WTC11 (cell line): ENCODE data around the gene TBC1D22A. TPM values are rescaled to one million over a fixed set of nuclear protein-coding genes. Genes with fewer than 3 reads are reported as not detected.

Experiments
- ATAC-seq: fragments of 200-7000 bp; cut with Tn5 transposase; 2 replicates; pipeline ENCODE4 v1.10.0; 2021; ENCODE audit warnings: mild to moderate bottlenecking, moderate library complexity
- CTCF ChIA-PET: fragments of 300-600 bp; sonication (Branson Sonifier 250); formaldehyde crosslinking; loops from one replicate; lab custom pipeline; 2021; ENCODE audit warnings: antibody characterized with exemption; lab: Charles Lee
- POLR2A ChIA-PET: fragments of 350-600 bp; sonication (Branson Sonifier 250); formaldehyde crosslinking; loops from one replicate; lab custom pipeline; 2021; ENCODE audit warnings: antibody characterized with exemption; lab: Charles Lee
- DNase-seq: peaks from one replicate; pipeline ENCODE4 v3.0.0; 2021; ENCODE audit warnings: low spot score
- H3K27ac Mint-ChIP-seq: 2 replicates; pipeline ENCODE4 v1.8.0; 2021; ENCODE audit warnings: mixed read lengths
- H3K27me3 Mint-ChIP-seq: 2 replicates; pipeline ENCODE4 v1.8.0; 2021; ENCODE audit warnings: low read depth, mild to moderate bottlenecking, moderate library complexity, mixed read lengths
- H3K36me3 Mint-ChIP-seq: 2 replicates; pipeline ENCODE4 v1.8.0; 2021; ENCODE audit warnings: mixed read lengths
- H3K4me1 Mint-ChIP-seq: 2 replicates; pipeline ENCODE4 v1.8.0; 2022; ENCODE audit warnings: mixed read lengths
- H3K4me3 Mint-ChIP-seq: 2 replicates; pipeline ENCODE4 v1.8.0; 2021; ENCODE audit warnings: mild to moderate bottlenecking, moderate library complexity, mixed read lengths
- H3K9me3 Mint-ChIP-seq: 2 replicates; pipeline ENCODE4 v1.8.0; 2021; ENCODE audit warnings: mixed read lengths
- AR ChIP-seq: fragments of 250-450 bp; sonication (Bioruptor Pico); IDR thresholded peaks from 2 replicates; pipeline ENCODE4 v1.9.0; 2021; ENCODE audit warnings: mild to moderate bottlenecking
- CREB1 ChIP-seq: sonication (generic); formaldehyde crosslinking; IDR thresholded peaks from 2 replicates; pipeline ENCODE4 v1.8.0; 2023; ENCODE audit warnings: mild to moderate bottlenecking, missing genetic modification reagents
- CREM ChIP-seq: sonication (generic); formaldehyde crosslinking; IDR thresholded peaks from 2 replicates; pipeline ENCODE4 v1.8.1; 2022; ENCODE audit warnings: mild to moderate bottlenecking, missing genetic modification reagents, moderate library complexity
- ESRRA ChIP-seq: sonication (generic); formaldehyde crosslinking; IDR thresholded peaks from 2 replicates; pipeline ENCODE4 v1.8.1; 2022; ENCODE audit warnings: mild to moderate bottlenecking, missing genetic modification reagents, borderline replicate concordance
- HMGA2 ChIP-seq: fragments of 250-450 bp; sonication (Bioruptor Pico); IDR thresholded peaks from 2 replicates; pipeline ENCODE4 v1.4.0; 2021; ENCODE audit warnings: mild to moderate bottlenecking, moderate library complexity
- KAT7 ChIP-seq: sonication (generic); formaldehyde crosslinking; IDR thresholded peaks from 2 replicates; pipeline ENCODE4 v1.8.1; 2023; ENCODE audit warnings: missing genetic modification reagents, mild to moderate bottlenecking, borderline replicate concordance
- NFATC4 ChIP-seq: fragments of 250-450 bp; sonication (Bioruptor Pico); IDR thresholded peaks from 2 replicates; pipeline ENCODE4 v1.9.0; 2021; ENCODE audit warnings: mild to moderate bottlenecking
- NR2C2 ChIP-seq: sonication (generic); formaldehyde crosslinking; IDR thresholded peaks from 2 replicates; pipeline ENCODE4 v1.8.0; 2022; ENCODE audit warnings: mild to moderate bottlenecking, missing genetic modification reagents
- OVOL2 ChIP-seq: fragments of 250-450 bp; sonication (Bioruptor Pico); IDR thresholded peaks from 2 replicates; pipeline ENCODE4 v1.9.0; 2021; ENCODE audit warnings: mild to moderate bottlenecking, borderline replicate concordance
- PRRX2 ChIP-seq: fragments of 250-450 bp; sonication (Bioruptor Pico); IDR thresholded peaks from 2 replicates; pipeline ENCODE4 v1.8.0; 2021; ENCODE audit warnings: mild to moderate bottlenecking
- RELA ChIP-seq: sonication (generic); formaldehyde crosslinking; IDR thresholded peaks from 2 replicates; pipeline ENCODE4 v1.8.1; 2022; ENCODE audit warnings: missing genetic modification reagents, mild to moderate bottlenecking, borderline replicate concordance
- SMAD4 ChIP-seq: sonication (generic); formaldehyde crosslinking; IDR thresholded peaks from 2 replicates; pipeline ENCODE4 v1.8.0; 2022; ENCODE audit warnings: mild to moderate bottlenecking, missing genetic modification reagents
- TCF7 ChIP-seq: sonication (generic); formaldehyde crosslinking; IDR thresholded peaks from 2 replicates; pipeline ENCODE4 v1.8.0; 2022; ENCODE audit warnings: mild to moderate bottlenecking, low read depth, missing genetic modification reagents, moderate library complexity
- ZNF121 ChIP-seq: sonication (generic); formaldehyde crosslinking; IDR thresholded peaks from 2 replicates; pipeline ENCODE4 v1.8.0; 2023; ENCODE audit warnings: missing genetic modification reagents
- ZNF138 ChIP-seq: sonication (generic); formaldehyde crosslinking; conservative IDR thresholded peaks from 2 replicates; pipeline ENCODE4 v1.8.1; 2022; ENCODE audit warnings: mild to moderate bottlenecking, moderate library complexity, missing genetic modification reagents
- ZNF396 ChIP-seq: fragments of 250-450 bp; sonication (Bioruptor Pico); IDR thresholded peaks from 2 replicates; pipeline ENCODE4 v1.8.0; 2021; ENCODE audit warnings: mild to moderate bottlenecking, moderate library complexity, borderline replicate concordance
- ZNF423 ChIP-seq: fragments of 250-450 bp; sonication (Bioruptor Pico); IDR thresholded peaks from 2 replicates; pipeline ENCODE4 v2.1.2; 2022; ENCODE audit warnings: mild to moderate bottlenecking, moderate library complexity
- ZNF532 ChIP-seq: fragments of 250-450 bp; sonication (Bioruptor Pico); IDR thresholded peaks from 2 replicates; pipeline ENCODE4 v1.9.0; 2021; ENCODE audit warnings: mild to moderate bottlenecking, borderline replicate concordance
- total RNA-seq: library from RNA; stranded (reverse); gene quantifications from 3 replicates; pipeline ENCODE4 v1.2.3, GENCODE V29; 2021
- TF ChIP-seq, protein P1 (sequence below): sonication (generic); formaldehyde crosslinking; IDR thresholded peaks from 2 replicates; pipeline ENCODE4 v1.8.1; 2023; ENCODE audit warnings: mild to moderate bottlenecking, missing genetic modification reagents
- TF ChIP-seq, protein P2 (sequence below): sonication (generic); formaldehyde crosslinking; IDR thresholded peaks from 2 replicates; pipeline ENCODE4 v1.8.1; 2023; ENCODE audit warnings: mild to moderate bottlenecking, missing genetic modification reagents
- TF ChIP-seq, protein P3 (sequence below): sonication (generic); formaldehyde crosslinking; IDR thresholded peaks from 2 replicates; pipeline ENCODE4 v1.8.1; 2023; ENCODE audit warnings: mild to moderate bottlenecking, missing genetic modification reagents, borderline replicate concordance

TBC1D22A gene
- total RNA-seq, 1 experiment from 2014 or later, result 18.1 TPM

DNA sequence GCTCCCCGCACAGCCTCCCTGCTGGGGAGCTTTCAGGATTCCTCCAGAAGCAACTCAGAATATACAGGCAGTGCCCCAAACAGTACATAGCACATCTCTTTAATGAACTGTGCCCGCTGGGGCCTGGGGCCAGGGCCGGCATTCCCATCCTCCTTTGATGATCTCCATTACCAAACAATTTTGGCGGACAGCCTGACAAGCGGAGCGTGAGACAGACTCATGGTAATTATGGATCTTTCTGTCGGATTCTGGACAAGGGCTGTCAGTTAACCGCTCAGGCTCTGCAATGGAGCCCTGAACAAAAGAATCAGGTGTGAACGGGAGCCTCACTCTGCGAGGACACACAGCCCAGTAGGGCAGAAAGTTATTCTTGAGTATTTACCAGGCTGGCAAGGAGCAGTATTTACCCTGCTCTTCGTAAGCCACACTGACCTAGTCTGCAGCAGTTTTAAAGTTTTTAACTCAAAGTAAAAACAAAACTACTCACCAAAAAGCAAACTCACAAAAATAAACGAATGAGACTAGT, 174.0 kb downstream of the TBC1D22A start (continued):
- TF ChIP-seq ZNF138, result no peak
- TF ChIP-seq ESRRA (CRISPR knock-in tag), result no peak
- no peak for TF ChIP-seq ZNF532 (CRISPR knock-in tag)
- TF ChIP-seq, protein P1, sequence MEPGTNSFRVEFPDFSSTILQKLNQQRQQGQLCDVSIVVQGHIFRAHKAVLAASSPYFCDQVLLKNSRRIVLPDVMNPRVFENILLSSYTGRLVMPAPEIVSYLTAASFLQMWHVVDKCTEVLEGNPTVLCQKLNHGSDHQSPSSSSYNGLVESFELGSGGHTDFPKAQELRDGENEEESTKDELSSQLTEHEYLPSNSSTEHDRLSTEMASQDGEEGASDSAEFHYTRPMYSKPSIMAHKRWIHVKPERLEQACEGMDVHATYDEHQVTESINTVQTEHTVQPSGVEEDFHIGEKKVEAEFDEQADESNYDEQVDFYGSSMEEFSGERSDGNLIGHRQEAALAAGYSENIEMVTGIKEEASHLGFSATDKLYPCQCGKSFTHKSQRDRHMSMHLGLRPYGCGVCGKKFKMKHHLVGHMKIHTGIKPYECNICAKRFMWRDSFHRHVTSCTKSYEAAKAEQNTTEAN (CRISPR knock-in tag), result no peak
- TF ChIP-seq PRRX2 (CRISPR knock-in tag), result no peak
- no peak for TF ChIP-seq OVOL2
- no peak for TF ChIP-seq NFATC4 (CRISPR knock-in tag)
- TF ChIP-seq NR2C2 (CRISPR knock-in tag), result no peak
- no peak for TF ChIP-seq CREB1 (CRISPR knock-in tag)
- TF ChIP-seq, all 79 proteins: peak for 0

DNA sequence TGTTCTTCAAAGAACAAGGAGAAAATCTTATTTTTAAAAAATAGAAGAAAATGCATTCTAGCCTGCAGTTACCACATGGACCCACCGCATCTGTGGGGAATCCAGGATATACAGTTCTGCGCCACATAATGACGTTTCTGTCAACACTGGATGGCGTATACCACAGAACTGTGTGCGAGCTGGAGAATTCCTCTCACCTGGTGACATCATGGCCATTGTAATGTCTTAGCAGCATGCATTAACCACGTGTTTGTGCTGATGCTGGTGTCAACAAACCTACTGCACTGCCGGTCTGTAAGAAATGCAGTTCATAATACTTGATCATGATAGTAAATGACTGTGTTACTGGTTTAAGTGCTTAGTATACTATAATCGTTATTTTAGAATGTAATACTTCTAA, 174.7 kb downstream of the TBC1D22A start:
- CTCF ChIA-PET, result no interaction called here
- ATAC-seq, result no peak
- TF ChIP-seq ZNF396 (CRISPR knock-in tag) (no peak), KAT7 (CRISPR knock-in tag) (no peak), PRRX2 (CRISPR knock-in tag) (no peak), RELA (CRISPR knock-in tag) (no peak), ZNF121 (CRISPR knock-in tag) (no peak), AR (CRISPR knock-in tag) (no peak), SMAD4 (CRISPR knock-in tag) (no peak), ZNF423 (CRISPR knock-in tag) (no peak), HMGA2 (CRISPR knock-in tag) (no peak), TCF7 (CRISPR knock-in tag) (no peak), CREM (CRISPR knock-in tag) (no peak)
- TF ChIP-seq, protein P2, sequence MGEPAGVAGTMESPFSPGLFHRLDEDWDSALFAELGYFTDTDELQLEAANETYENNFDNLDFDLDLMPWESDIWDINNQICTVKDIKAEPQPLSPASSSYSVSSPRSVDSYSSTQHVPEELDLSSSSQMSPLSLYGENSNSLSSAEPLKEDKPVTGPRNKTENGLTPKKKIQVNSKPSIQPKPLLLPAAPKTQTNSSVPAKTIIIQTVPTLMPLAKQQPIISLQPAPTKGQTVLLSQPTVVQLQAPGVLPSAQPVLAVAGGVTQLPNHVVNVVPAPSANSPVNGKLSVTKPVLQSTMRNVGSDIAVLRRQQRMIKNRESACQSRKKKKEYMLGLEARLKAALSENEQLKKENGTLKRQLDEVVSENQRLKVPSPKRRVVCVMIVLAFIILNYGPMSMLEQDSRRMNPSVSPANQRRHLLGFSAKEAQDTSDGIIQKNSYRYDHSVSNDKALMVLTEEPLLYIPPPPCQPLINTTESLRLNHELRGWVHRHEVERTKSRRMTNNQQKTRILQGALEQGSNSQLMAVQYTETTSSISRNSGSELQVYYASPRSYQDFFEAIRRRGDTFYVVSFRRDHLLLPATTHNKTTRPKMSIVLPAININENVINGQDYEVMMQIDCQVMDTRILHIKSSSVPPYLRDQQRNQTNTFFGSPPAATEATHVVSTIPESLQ, result no peak
- TF ChIP-seq, protein P3, sequence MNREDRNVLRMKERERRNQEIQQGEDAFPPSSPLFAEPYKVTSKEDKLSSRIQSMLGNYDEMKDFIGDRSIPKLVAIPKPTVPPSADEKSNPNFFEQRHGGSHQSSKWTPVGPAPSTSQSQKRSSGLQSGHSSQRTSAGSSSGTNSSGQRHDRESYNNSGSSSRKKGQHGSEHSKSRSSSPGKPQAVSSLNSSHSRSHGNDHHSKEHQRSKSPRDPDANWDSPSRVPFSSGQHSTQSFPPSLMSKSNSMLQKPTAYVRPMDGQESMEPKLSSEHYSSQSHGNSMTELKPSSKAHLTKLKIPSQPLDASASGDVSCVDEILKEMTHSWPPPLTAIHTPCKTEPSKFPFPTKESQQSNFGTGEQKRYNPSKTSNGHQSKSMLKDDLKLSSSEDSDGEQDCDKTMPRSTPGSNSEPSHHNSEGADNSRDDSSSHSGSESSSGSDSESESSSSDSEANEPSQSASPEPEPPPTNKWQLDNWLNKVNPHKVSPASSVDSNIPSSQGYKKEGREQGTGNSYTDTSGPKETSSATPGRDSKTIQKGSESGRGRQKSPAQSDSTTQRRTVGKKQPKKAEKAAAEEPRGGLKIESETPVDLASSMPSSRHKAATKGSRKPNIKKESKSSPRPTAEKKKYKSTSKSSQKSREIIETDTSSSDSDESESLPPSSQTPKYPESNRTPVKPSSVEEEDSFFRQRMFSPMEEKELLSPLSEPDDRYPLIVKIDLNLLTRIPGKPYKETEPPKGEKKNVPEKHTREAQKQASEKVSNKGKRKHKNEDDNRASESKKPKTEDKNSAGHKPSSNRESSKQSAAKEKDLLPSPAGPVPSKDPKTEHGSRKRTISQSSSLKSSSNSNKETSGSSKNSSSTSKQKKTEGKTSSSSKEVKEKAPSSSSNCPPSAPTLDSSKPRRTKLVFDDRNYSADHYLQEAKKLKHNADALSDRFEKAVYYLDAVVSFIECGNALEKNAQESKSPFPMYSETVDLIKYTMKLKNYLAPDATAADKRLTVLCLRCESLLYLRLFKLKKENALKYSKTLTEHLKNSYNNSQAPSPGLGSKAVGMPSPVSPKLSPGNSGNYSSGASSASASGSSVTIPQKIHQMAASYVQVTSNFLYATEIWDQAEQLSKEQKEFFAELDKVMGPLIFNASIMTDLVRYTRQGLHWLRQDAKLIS (CRISPR knock-in tag), result no peak
- TF ChIP-seq, all 79 proteins: peak for 0
- no peak for DNase-seq
- no peaks in the 10 kb centered on the region for H3K36me3 Mint-ChIP-seq
- no peak overlapping the region for H3K4me3 Mint-ChIP-seq
- H3K9me3 Mint-ChIP-seq, result no peaks in the 10 kb centered on the region
- no peak overlapping the region for H3K27ac Mint-ChIP-seq
- H3K4me1 Mint-ChIP-seq, result peaks cover 9% of the 10 kb centered on the region
- H3K27me3 Mint-ChIP-seq, result no peaks in the 10 kb centered on the region
- POLR2A ChIA-PET, result no interaction called here
